ENCODE data around the gene CAMSAP3. TPM values are rescaled to one million over a fixed set of nuclear protein-coding genes. Genes with fewer than 3 reads are reported as not detected.

Gene CAMSAP3
- total RNA-seq, 3 donors from 2014 or later: 5.6 to 14.2 TPM; not detected in 1

DNA sequence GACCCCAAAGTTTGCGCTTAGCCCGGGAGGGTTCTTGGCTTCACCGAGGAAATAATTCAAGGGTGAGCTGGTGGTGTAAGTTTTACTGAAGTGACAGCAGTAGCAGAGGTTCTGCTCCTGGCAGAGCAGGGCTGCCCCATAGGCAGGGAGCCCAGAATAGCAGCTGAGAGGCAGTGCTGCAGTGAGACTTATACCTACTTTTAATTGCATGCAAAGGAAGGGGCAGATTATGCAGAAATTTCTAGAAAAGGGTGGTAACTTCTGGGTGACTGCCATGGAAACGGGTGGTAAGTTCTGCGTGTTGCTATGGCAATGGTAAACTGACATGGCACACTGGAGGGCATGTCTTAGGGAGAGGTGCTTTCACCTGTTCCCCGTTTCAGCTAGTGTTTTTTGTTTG is 17.5 kb upstream of the CAMSAP3 start:
- Histone ChIP-seq H3K27ac (no peak overlapping the region), H3K27me3 (no peaks in the 10 kb centered on the region), H3K9me3 (no peaks in the 10 kb centered on the region), H3K4me3 (no peak overlapping the region), H3K4me1 (no peaks in the 10 kb centered on the region), H3K36me3 (no peaks in the 10 kb centered on the region)
- TF ChIP-seq POLR2AphosphoS5 (IDR thresholded peaks at IDR 0.05): no peak
- intact Hi-C loops (cut with DNase I; ENCODE audit: low total_unique reads): no loop called here
- no peak for DNase-seq (ENCODE audit: low spot score in 2 of 2)

DNA sequence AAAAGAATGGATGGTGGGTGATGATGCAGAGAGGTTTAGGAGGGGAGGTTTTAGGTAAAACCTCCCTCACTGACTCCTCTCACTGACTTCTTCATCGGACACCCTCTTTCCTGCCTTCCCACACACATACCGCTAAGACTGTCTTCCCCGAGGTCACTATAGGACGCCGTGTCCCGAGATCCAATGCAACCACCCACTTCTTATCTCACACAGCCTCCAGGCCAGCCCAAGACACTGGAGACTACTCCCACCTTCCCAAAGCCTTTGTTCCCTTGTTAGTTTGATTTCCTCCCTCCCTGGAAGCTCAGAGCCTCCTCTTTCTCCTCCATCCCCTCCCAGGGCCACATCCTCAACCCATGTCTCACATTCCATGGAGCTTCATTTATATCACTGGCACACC is 16.5 kb upstream of the CAMSAP3 start:
- Histone ChIP-seq H3K4me3 (no peak overlapping the region), H3K27me3 (no peaks in the 10 kb centered on the region), H3K27ac (no peak overlapping the region), H3K4me1 (no peaks in the 10 kb centered on the region), H3K9me3 (no peaks in the 10 kb centered on the region), H3K36me3 (no peaks in the 10 kb centered on the region)
- no peak for DNase-seq (ENCODE audit: low spot score in 2 of 2)
- TF ChIP-seq POLR2A (IDR thresholded peaks at IDR 0.05) (no peak), POLR2AphosphoS5 (IDR thresholded peaks at IDR 0.05) (no peak)
- TF ChIP-seq, protein P1, sequence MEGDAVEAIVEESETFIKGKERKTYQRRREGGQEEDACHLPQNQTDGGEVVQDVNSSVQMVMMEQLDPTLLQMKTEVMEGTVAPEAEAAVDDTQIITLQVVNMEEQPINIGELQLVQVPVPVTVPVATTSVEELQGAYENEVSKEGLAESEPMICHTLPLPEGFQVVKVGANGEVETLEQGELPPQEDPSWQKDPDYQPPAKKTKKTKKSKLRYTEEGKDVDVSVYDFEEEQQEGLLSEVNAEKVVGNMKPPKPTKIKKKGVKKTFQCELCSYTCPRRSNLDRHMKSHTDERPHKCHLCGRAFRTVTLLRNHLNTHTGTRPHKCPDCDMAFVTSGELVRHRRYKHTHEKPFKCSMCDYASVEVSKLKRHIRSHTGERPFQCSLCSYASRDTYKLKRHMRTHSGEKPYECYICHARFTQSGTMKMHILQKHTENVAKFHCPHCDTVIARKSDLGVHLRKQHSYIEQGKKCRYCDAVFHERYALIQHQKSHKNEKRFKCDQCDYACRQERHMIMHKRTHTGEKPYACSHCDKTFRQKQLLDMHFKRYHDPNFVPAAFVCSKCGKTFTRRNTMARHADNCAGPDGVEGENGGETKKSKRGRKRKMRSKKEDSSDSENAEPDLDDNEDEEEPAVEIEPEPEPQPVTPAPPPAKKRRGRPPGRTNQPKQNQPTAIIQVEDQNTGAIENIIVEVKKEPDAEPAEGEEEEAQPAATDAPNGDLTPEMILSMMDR (IDR thresholded peaks at IDR 0.05): no peak
- intact Hi-C loops (cut with DNase I; ENCODE audit: low total_unique reads): no loop called here

DNA sequence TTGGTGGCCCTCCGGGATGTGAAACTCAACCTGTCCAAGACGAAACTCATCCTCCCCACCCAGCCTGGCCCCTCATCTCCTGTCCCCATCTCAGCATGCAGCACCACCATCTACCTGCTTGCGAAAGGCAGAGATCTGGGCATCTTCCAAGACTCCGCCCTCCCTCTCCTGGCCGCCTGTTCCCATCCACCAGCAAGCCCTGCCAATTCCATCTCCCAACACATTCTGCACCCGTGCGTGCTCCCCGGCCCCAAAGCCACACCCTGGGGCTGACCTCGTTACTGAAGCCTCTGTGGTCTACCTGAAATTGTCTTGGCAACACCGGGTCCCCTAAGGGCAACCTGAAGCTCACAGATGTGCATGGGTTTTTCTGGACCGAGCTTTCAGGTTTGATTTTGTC is 13.2 kb upstream of the CAMSAP3 start:
- H3K4me1 ChIP-seq: no peaks in the 10 kb centered on the region
- no peak for TF ChIP-seq POLR2AphosphoS5 (IDR thresholded peaks at IDR 0.05)
- TF ChIP-seq POLR2A (IDR thresholded peaks at IDR 0.05): no peak
- TF ChIP-seq, protein P1 (IDR thresholded peaks at IDR 0.05): no peak
- no peaks in the 10 kb centered on the region for H3K9me3 ChIP-seq
- intact Hi-C loops (cut with DNase I; ENCODE audit: low total_unique reads): no loop called here
- H3K27ac ChIP-seq: no peak overlapping the region
- no peaks in the 10 kb centered on the region for H3K36me3 ChIP-seq
- no peaks in the 10 kb centered on the region for H3K27me3 ChIP-seq
- no peak overlapping the region for H3K4me3 ChIP-seq
- DNase-seq (ENCODE audit: low spot score in 2 of 2): peak in 1 of 2 donors; percentile 60

DNA sequence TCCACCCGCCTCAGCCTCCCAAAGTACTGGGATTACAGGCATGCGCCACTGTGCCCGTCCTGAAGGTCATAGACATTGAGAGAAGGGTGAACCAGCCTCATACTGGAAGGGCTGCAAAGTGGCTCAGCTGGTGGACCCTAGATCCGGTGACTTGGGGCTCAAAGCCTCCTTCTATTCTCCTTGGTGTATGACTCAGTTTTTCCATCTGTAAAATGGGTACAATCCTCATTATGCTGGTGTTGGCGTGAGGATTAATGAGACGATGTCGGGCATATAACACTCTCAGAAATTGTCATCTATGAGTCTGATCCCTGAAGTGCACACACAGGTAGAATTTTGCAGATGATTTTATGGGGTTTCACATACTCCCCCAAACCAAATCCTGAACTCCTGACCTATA is 5.8 kb upstream of the CAMSAP3 start:
- Histone ChIP-seq H3K4me3 (no peak overlapping the region), H3K9me3 (no peaks in the 10 kb centered on the region), H3K36me3 (no peaks in the 10 kb centered on the region), H3K27ac (peak overlapping the region; percentile 38 to 55), H3K27me3 (no peaks in the 10 kb centered on the region), H3K4me1 (no peaks in the 10 kb centered on the region)
- TF ChIP-seq, protein P1 (IDR thresholded peaks at IDR 0.05): no peak
- no peak for TF ChIP-seq POLR2A (IDR thresholded peaks at IDR 0.05)
- TF ChIP-seq POLR2AphosphoS5 (IDR thresholded peaks at IDR 0.05): no peak
- no peak for DNase-seq (ENCODE audit: low spot score in 2 of 2)
- intact Hi-C loops (cut with DNase I; ENCODE audit: low total_unique reads): loop anchor here (1.0 kb wide), 1 partner anchor 32 kb away; no protein-coding TSS in a partner anchor

DNA sequence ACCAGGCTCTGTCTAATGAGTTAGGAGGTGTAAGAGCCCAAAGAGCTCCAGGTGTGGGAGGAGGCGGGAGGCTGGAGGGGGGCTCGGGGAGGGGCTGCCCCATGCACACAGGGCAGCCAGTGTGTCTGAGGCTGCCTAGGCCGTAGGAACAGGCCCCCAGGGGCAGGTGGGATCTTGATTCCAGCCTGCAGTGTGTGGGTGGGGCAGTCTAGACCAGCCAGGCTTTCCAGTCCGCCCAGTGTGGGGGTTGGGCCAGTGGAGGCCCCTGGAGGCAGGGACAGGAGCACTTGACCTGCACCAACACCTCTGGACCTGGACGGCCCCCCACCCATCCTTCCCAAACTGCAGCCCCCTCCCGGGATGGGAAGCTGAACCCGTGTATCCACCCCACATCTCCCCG is 5.4 kb upstream of the CAMSAP3 start:
- Histone ChIP-seq H3K27me3 (no peaks in the 10 kb centered on the region), H3K9me3 (no peaks in the 10 kb centered on the region), H3K36me3 (no peaks in the 10 kb centered on the region), H3K4me3 (no peak overlapping the region), H3K4me1 (no peaks in the 10 kb centered on the region), H3K27ac (peak overlapping the region; percentile 38 to 55)
- intact Hi-C loops (cut with DNase I; ENCODE audit: low total_unique reads): loop anchor here (1.0 kb wide), 1 partner anchor 32 kb away; no protein-coding TSS in a partner anchor
- TF ChIP-seq POLR2AphosphoS5 (IDR thresholded peaks at IDR 0.05) (no peak), POLR2A (IDR thresholded peaks at IDR 0.05) (no peak)
- TF ChIP-seq, protein P1 (IDR thresholded peaks at IDR 0.05): no peak
- DNase-seq (ENCODE audit: low spot score in 2 of 2): peak; percentile 47 to 84
